ENCODE measurements around the gene CKAP2L. TPM values are rescaled to one million over a fixed set of nuclear protein-coding genes. Genes with fewer than 3 reads are reported as not detected.

Gene CKAP2L
- total and polyA plus RNA-seq, 2 experiments from 2014 or later = 6.6 to 10.9 TPM

GRCh38 chr2:112712903-112713584 lies 51.4 kb downstream of the CKAP2L start:
- WGBS, 2 experiments (ENCODE audit: low coverage in 1 of 2, low lambda C conversion rate in 2 of 2, missing lambda C conversion rate in 2 of 2) = 43 to 46% methylated on average over 17 of the region's 17 CpGs
- peak overlapping the region; percentile 35; the same call in 1 of the 2 replicates for H3K9ac ChIP-seq
- no peaks in the 10 kb centered on the region for H3F3A ChIP-seq (ENCODE audit: insufficient read depth)
- H3K9me3 ChIP-seq (ENCODE audit: low read depth) = no peaks in the 10 kb centered on the region
- no peaks in the 10 kb centered on the region for H3K27me3 ChIP-seq (replicated peaks; ENCODE audit: insufficient read depth)
- no peaks in the 10 kb centered on the region for H3K9me2 ChIP-seq (ENCODE audit: insufficient read depth)
- in situ Hi-C loops (cut with MboI) = no loop called here
- peak overlapping the region; percentile 54 for H3K4me2 ChIP-seq (ENCODE audit: unreplicated experiment)
- peak; percentile 93 for DNase-seq
- H2AFZ ChIP-seq = peak overlapping the region; percentile 58
- H3K79me2 ChIP-seq (ENCODE audit: insufficient read depth) = no peaks in the 10 kb centered on the region
- peaks cover 15% of the 10 kb centered on the region for H3K4me1 ChIP-seq (ENCODE audit: insufficient read depth)
- no peaks in the 10 kb centered on the region for H4K20me1 ChIP-seq (ENCODE audit: insufficient read depth)
- TF ChIP-seq EZH2 (IDR thresholded peaks at IDR 0.05; ENCODE audit: insufficient read depth, poor library complexity, severe bottlenecking) = no peak
- TF ChIP-seq EZH2phosphoT487 (IDR thresholded peaks at IDR 0.05; ENCODE audit: insufficient read depth, low read depth) = no peak
- no peaks in the 10 kb centered on the region for H3K36me3 ChIP-seq (ENCODE audit: low read depth)
- H3K27ac ChIP-seq = peak overlapping the region; percentile 34
- H3K4me3 ChIP-seq = 0 out of 2 replicates have a peak overlapping the region, but pooled peaks have one; percentile 10

GRCh38 chr2:112712465-112712864 lies 51.9 kb downstream of the CKAP2L start:
- peaks cover 15% of the 10 kb centered on the region for H3K4me1 ChIP-seq (ENCODE audit: insufficient read depth)
- in situ Hi-C loops (cut with MboI) = no loop called here
- 71 to 76% methylated on average over 3 of the region's 3 CpGs for WGBS, 2 experiments (ENCODE audit: low coverage in 1 of 2, low lambda C conversion rate in 2 of 2, missing lambda C conversion rate in 2 of 2)
- H4K20me1 ChIP-seq (ENCODE audit: insufficient read depth) = no peaks in the 10 kb centered on the region
- H3K79me2 ChIP-seq (ENCODE audit: insufficient read depth) = no peaks in the 10 kb centered on the region
- H3K4me3 ChIP-seq = no peak overlapping the region
- no peak for DNase-seq
- no peak overlapping the region for H3K4me2 ChIP-seq (ENCODE audit: unreplicated experiment)
- H3K9me2 ChIP-seq (ENCODE audit: insufficient read depth) = no peaks in the 10 kb centered on the region
- H3K9me3 ChIP-seq (ENCODE audit: low read depth) = no peaks in the 10 kb centered on the region
- no peak overlapping the region for H3K9ac ChIP-seq
- no peaks in the 10 kb centered on the region for H3K36me3 ChIP-seq (ENCODE audit: low read depth)
- H3K27me3 ChIP-seq (replicated peaks; ENCODE audit: insufficient read depth) = no peaks in the 10 kb centered on the region
- no peak for TF ChIP-seq EZH2phosphoT487 (IDR thresholded peaks at IDR 0.05; ENCODE audit: insufficient read depth, low read depth)
- no peak for TF ChIP-seq EZH2 (IDR thresholded peaks at IDR 0.05; ENCODE audit: insufficient read depth, poor library complexity, severe bottlenecking)
- H3F3A ChIP-seq (ENCODE audit: insufficient read depth) = no peaks in the 10 kb centered on the region
- no peak overlapping the region for H2AFZ ChIP-seq
- 0 out of 2 replicates have a peak overlapping the region, but pooled peaks have one; percentile 22 for H3K27ac ChIP-seq

- Histone ChIP-seq H3F3A (ENCODE audit: insufficient read depth) (no peaks in the 10 kb centered on the region; the same call in 1 of the 2 replicates), H3K27me3 (replicated peaks; ENCODE audit: insufficient read depth) (no peaks in the 10 kb centered on the region), H3K4me1 (ENCODE audit: insufficient read depth) (peaks cover 21% of the 10 kb centered on the region), H3K9me3 (ENCODE audit: low read depth) (no peaks in the 10 kb centered on the region), H2AFZ (no peak overlapping the region), H3K9ac (no peak overlapping the region), H3K27ac (no peak overlapping the region), H3K4me2 (ENCODE audit: unreplicated experiment) (no peak overlapping the region), H3K4me3 (no peak overlapping the region), H3K9me2 (ENCODE audit: insufficient read depth) (no peaks in the 10 kb centered on the region), H4K20me1 (ENCODE audit: insufficient read depth) (no peaks in the 10 kb centered on the region), H3K36me3 (ENCODE audit: low read depth) (no peaks in the 10 kb centered on the region), H3K79me2 (ENCODE audit: insufficient read depth) (no peaks in the 10 kb centered on the region)
- TF ChIP-seq EZH2 (IDR thresholded peaks at IDR 0.05; ENCODE audit: insufficient read depth, poor library complexity, severe bottlenecking) = no peak
- TF ChIP-seq EZH2phosphoT487 (IDR thresholded peaks at IDR 0.05; ENCODE audit: insufficient read depth, low read depth) = no peak
- DNase-seq = no peak
- 82 to 85% methylated on average over 9 of the region's 9 CpGs for WGBS, 2 experiments (ENCODE audit: low coverage in 1 of 2, low lambda C conversion rate in 2 of 2, missing lambda C conversion rate in 2 of 2)
- in situ Hi-C loops (cut with MboI) = no loop called here
Measured at GRCh38 chr2:112710956-112711750, 53.3 kb downstream of the CKAP2L start.

DNA sequence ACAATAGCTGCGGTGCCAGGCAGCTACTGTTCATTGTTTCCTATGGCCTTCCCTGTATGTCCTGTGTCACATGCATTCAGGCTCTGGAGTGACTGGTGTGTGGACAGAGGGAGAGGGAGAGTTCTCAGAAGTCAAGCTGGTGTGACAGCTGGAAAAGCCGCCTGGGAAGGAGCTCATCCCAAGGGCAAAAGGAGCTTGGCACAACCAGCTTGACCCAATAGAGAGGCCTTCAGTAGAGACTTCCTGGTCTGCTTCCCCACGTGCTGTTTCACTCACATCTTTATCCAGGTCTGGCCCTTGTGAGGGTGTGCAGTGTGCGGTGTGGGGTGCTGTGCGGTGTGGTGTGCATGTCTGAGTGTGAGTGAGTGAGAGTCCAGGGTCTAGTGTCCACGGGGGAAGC lies 54.7 kb downstream of the CKAP2L start:
- Histone ChIP-seq H3K27me3 (replicated peaks; ENCODE audit: insufficient read depth) (no peaks in the 10 kb centered on the region), H3K4me3 (no peak overlapping the region), H3K27ac (no peak overlapping the region), H3F3A (ENCODE audit: insufficient read depth) (no peaks in the 10 kb centered on the region; the same call in 1 of the 2 replicates), H3K9me3 (ENCODE audit: low read depth) (no peaks in the 10 kb centered on the region), H3K9ac (no peak overlapping the region), H3K4me1 (ENCODE audit: insufficient read depth) (peaks cover 23% of the 10 kb centered on the region), H4K20me1 (ENCODE audit: insufficient read depth) (no peaks in the 10 kb centered on the region), H3K9me2 (ENCODE audit: insufficient read depth) (no peaks in the 10 kb centered on the region), H3K79me2 (ENCODE audit: insufficient read depth) (no peaks in the 10 kb centered on the region), H3K4me2 (ENCODE audit: unreplicated experiment) (no peak overlapping the region), H3K36me3 (ENCODE audit: low read depth) (no peaks in the 10 kb centered on the region), H2AFZ (no peak overlapping the region)
- in situ Hi-C loops (cut with MboI) = no loop called here
- 74 to 81% methylated on average over 6 of the region's 6 CpGs for WGBS, 2 experiments (ENCODE audit: low coverage in 1 of 2, low lambda C conversion rate in 2 of 2, missing lambda C conversion rate in 2 of 2)
- TF ChIP-seq EZH2phosphoT487 (IDR thresholded peaks at IDR 0.05; ENCODE audit: insufficient read depth, low read depth) (no peak), EZH2 (IDR thresholded peaks at IDR 0.05; ENCODE audit: insufficient read depth, poor library complexity, severe bottlenecking) (no peak)
- no peak for DNase-seq

Measured in GM23248 (cell line).